22Rv1 (cell line): Measurements from ENCODE around the gene DNAI2.

Experiments
- H3K27ac ChIP-seq: fragments of 450-650 bp; 2 replicates; pipeline ENCODE4 v1.5.1; 2017
- CTCF ChIP-seq: fragments of 450-650 bp; IDR thresholded peaks from 2 replicates; pipeline ENCODE4 v1.5.1; 2017; ENCODE audit warnings: mild to moderate bottlenecking
- ZFX ChIP-seq: fragments of 450-650 bp; IDR thresholded peaks from 2 replicates; pipeline ENCODE4 v1.6.1; 2017; ENCODE audit warnings: antibody characterized with exemption, borderline replicate concordance

Gene DNAI2

GRCh38 chr17:74342224-74342623 lies 68.2 kb downstream of the DNAI2 start:
- TF ChIP-seq CTCF (no peak), ZFX (no peak)
- no peak overlapping the region for H3K27ac ChIP-seq

- no peak overlapping the region for H3K27ac ChIP-seq
- no peak for TF ChIP-seq CTCF
- no peak for TF ChIP-seq ZFX
Measured at GRCh38 chr17:74343121-74343520, 69.1 kb downstream of the DNAI2 start.

GRCh38 chr17:74343526-74344284 lies 69.7 kb downstream of the DNAI2 start:
- TF ChIP-seq CTCF, result no peak
- TF ChIP-seq ZFX, result no peak
- H3K27ac ChIP-seq, result no peak overlapping the region

DNA sequence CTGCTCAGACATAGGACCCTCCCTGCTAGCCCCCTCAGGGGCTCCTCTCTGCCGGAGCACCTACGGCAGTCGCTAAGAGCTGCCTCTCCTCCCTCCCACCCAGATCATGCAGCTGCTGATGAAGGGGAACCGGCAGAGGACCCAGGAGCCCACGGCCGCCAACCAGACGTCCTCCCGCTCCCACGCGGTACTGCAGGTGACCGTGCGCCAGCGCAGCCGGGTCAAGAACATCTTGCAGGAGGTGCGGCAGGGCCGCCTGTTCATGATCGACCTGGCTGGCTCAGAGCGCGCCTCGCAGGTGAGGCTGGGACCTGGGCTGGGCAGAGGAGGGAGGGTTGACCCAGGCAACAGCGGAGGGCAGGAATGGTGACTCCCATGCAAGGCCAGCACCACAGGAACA lies 70.6 kb downstream of the DNAI2 start:
- TF ChIP-seq ZFX, result no peak
- TF ChIP-seq CTCF, result no peak
- H3K27ac ChIP-seq, result no peak overlapping the region

DNA sequence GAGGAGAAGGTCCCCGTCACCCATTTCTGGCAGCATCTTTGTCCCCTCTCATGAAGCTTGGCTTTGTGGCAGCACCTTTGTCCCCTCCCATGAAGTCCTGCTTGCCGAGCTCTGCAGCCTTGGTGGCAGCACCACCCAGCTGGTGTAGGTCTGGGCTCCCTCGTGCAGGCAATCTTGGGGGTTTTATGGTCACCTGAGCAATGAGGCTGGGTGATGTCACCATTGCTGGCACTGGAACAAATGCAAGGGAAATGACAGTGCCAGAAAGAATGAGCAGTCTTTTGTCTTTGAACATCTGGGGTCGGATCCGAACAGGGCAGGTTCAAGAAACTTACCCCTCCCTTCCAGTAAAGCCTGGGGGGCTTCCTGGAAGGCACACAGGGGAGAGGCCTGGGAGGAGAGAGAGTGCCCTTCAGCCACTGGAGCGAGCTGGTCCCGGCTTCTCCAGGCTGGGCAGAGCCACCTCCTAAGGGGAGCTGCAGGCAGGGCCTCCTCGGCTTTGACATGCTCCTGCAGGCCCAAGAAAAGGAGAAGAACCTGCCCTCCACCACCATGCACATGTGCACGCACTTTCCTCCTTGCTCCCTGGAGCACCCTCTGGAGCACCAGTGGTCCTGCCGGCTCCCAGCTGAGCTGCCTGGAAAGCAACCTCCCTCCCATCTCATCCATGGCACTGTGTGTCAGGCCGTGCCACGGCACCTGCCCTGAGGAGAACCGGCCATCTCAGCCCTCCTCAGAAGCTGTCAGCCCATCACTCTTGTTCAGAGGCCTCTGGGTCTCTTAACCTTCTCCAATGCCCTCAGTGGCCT lies 71.6 kb downstream of the DNAI2 start:
- TF ChIP-seq CTCF (no peak), ZFX (no peak)
- no peak overlapping the region for H3K27ac ChIP-seq

DNA sequence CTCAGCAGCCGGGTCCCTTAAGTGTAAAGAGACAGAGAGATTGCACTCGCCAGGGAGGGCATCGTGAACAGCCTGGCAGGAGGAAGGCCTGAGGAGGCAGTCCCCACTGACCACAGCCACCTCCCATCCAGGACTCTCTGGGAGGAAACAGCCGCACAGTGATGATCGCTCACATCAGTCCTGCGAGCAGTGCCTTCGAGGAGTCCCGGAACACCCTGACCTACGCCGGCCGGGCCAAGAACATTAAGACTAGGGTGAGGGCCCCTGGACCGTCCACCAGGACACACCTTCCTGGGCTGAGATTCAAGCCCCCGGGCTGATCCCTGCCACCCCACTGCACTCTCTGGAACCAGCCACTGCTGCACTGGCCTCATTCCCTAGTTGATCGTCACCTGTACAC lies 73.6 kb downstream of the DNAI2 start:
- TF ChIP-seq ZFX (no peak), CTCF (no peak)
- H3K27ac ChIP-seq, result no peak overlapping the region

GRCh38 chr17:74349120-74349519 lies 75.1 kb downstream of the DNAI2 start:
- TF ChIP-seq ZFX, result no peak
- no peak for TF ChIP-seq CTCF
- no peak overlapping the region for H3K27ac ChIP-seq
